ENCODE data around the gene ADCY2.
A peak's percentile ranks its signal among the peaks of the same experiment; 100 is the strongest.

The ADCY2 gene

DNA sequence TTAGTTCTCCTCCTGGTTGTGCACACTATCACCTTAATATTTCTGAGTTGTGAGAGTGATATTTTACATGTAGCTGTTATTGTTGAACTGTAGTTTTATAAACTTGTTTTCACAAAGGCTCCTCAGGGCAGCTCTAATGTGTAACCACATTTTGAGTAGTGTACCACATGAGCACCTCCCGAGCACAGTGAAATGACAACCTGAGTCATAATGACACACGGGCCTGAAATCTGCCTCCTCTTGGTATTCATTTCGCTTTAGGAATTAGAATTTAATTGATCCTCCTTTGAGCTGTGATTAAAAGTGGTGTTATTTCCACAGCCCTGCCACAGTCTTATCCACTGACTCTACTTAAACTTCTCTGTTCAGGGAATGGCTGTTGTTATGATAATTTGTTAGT is 480.9 kb downstream of the ADCY2 start:
- H3K36me3 Mint-ChIP-seq: peaks cover 25% of the 10 kb centered on the region
- H3K27me3 Mint-ChIP-seq: no peaks in the 10 kb centered on the region
- H3K9me3 Mint-ChIP-seq: no peaks in the 10 kb centered on the region
- no peak overlapping the region for H3K4me3 Mint-ChIP-seq
- H3K4me1 Mint-ChIP-seq: peaks cover 67% of the 10 kb centered on the region
- peak overlapping the region; percentile 23 for H3K27ac Mint-ChIP-seq

DNA sequence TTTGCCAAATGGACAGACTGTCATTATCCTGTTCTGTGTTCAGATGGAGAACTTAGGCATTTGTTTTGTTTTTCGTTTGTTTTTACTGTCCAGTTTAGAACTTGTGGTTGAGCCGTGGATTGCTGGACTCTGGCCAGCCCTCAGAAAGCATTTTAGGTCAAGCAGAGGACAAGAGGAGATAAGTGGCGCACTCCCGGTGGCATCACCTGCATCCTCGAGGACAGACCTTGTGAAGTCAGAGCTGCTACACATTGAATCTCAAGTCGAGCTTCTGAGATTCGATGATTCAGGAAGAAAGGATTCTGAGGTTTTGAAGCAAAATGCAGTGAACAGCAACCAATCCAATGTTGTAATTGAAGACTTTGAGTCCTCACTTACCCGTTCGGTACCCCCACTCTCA is 481.9 kb downstream of the ADCY2 start:
- Mint-ChIP-seq H3K27me3 (no peaks in the 10 kb centered on the region), H3K4me3 (no peak overlapping the region), H3K36me3 (peaks cover 25% of the 10 kb centered on the region), H3K9me3 (no peaks in the 10 kb centered on the region), H3K27ac (peak overlapping the region; percentile 90), H3K4me1 (peaks cover 60% of the 10 kb centered on the region)

DNA sequence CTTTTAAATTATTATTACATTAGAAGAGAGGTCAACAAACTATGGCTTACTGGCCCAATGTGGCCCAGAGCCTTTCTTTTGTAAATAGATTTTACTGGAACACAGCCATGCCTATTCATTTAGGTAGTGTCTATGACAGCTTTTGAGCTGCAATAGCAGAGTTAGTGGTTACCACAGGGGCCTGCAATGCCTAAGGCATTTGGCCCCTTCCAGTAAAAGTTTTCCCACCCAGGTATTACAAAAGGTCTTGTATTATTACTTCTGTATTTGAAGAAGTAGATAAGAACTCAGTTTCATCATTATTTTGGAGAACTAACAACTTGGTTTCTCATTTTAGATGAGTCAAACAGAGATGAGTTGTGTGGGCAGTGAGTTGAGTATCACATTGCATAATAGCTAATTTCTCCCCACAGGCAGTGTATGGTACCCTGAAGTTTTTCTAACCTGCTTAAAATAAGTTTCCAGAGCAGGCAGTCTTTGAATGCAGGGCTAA is 482.5 kb downstream of the ADCY2 start:
- Mint-ChIP-seq H3K27ac (peak overlapping the region; percentile 90), H3K4me3 (no peak overlapping the region), H3K4me1 (peaks cover 54% of the 10 kb centered on the region), H3K27me3 (no peaks in the 10 kb centered on the region), H3K9me3 (no peaks in the 10 kb centered on the region), H3K36me3 (peaks cover 25% of the 10 kb centered on the region)
